NCI-H146 (cell line): Measurements from ENCODE around the gene CDC42BPB.
A peak's percentile ranks its signal among the peaks of the same experiment; 100 is the strongest.

ENCODE experiments used
- DNase-seq: peaks from one replicate; lab custom pipeline; 2025; lab: John Stamatoyannopoulos, UW

The CDC42BPB gene

GRCh38 chr14:102966681-102967505 is 90.5 kb downstream of the CDC42BPB start:
- DNase-seq, result no peak

DNA sequence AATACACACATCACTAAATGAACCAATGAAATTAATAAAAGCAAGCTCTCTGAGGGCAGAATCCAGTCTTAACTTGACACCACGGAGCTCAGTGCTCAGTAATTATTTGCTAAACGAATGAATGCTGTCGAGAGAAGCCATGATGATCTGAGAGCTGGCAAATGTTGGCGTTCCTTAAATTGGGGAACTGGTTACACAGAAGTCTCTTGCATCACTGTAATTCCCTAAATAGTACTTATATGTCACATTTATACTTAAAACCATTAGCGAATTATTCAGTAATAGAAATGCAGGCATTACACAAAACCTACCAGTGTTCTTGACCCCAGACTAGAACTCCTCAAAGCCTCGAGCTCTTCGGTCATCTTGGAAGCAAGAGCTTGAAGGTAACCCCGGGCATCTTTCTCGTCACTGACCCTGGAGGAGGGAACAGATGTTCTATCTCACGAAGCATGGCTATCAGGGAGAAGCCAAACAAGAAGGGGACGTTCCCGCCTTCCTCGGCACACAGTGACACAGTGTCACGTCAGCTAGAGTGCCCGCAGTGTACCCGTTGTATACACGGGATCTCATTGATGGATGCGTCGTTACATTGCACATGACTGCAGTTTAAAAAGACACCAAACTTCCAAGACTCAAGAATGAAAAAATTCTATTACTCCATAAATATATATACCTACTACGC is 91.2 kb downstream of the CDC42BPB start:
- no peak for DNase-seq

DNA sequence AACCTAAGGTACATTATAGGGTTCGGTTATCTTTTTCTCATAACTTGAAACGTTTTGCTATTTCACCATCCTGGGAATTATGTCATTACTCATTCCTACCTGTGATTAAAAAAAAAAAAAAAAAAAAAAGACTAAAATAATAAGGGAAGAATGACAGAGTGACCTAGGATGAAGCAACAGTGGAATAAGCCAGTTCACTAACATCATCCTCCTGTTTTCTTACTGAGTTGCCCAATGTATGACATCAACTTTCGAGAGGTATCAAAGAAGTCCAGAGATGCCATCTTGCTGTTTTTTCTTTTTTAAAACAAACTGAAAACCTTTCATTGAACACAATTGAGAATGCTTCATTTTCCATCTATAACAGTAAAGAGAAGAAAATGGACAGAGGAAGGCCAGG is 92.1 kb downstream of the CDC42BPB start:
- DNase-seq, result no peak

- no peak for DNase-seq
These were observed 93.1 kb downstream of the CDC42BPB start for GRCh38 chr14:102964152-102964730.

GRCh38 chr14:102962111-102962627 is 95.2 kb downstream of the CDC42BPB start:
- no peak for DNase-seq

- no peak for DNase-seq
These were observed 98.9 kb downstream of the CDC42BPB start for GRCh38 chr14:102958461-102958860.

GRCh38 chr14:102957222-102957621 is 100.1 kb downstream of the CDC42BPB start:
- no peak for DNase-seq

- no peak for DNase-seq
These were observed 101.5 kb downstream of the CDC42BPB start for GRCh38 chr14:102955636-102956408.

GRCh38 chr14:102954081-102954789 is 103.1 kb downstream of the CDC42BPB start:
- DNase-seq, result peak; percentile 92

DNA sequence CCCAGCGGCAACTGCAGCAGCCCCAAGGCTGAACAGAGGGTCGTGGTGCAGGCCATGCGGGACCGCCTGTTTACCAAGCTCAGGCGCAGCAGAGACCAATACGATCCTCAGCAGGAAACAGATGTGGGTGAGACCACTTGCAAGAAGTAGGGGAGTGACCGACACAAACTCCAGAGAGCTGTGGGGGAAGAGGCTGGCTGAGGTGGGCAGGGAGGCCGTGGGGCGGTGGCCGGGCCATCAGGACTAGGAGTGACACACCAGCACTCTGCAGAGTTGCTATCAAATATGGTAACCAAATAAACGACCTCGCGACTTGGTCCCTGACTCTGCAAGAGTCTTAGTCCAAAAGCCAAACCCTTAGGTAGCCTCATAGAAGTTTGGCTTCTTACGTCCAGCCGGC is 104.2 kb downstream of the CDC42BPB start:
- DNase-seq, result no peak

DNA sequence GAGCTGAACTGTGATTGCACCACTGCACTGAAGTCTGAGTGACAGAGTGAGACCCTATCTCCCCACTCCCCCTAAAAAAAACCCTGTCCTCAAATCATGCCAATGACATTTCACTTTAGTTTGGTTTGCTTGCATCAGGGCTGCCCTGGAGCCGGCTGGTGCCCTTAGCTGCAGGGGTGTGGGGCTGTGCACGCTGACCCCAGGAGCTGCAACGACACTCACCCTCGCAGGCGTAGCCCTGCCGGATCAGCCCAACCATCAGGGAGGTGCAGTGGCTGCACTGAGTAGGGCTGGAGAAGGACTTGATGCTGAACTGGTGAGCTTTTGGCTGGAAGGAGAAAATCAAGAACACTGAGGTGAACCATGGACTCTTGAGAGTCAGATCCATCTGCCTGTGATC is 105.1 kb downstream of the CDC42BPB start:
- DNase-seq, result no peak

- no peak for DNase-seq
These were observed 105.5 kb downstream of the CDC42BPB start for GRCh38 chr14:102951799-102952198.

DNA sequence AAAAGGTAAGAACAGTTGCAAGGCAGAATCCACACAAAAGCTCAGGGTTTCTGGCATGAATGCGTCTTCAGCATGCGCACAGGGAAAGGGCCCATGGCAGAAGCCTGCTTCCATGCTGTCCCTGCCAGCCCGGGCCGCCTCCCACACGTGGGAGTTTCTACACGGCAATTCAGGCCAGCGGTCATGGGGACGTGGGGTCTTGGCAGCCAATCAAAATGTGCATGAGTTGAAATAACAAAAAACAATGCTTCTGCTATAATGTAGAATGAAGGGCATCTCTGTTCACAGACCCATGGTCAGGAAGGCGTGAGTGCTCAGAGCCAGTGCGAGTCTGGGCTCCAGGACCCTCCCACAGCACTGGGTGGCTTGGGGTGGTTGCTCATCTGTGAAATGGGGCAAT is 106.3 kb downstream of the CDC42BPB start:
- DNase-seq, result no peak

- no peak for DNase-seq
These were observed 107.4 kb downstream of the CDC42BPB start for GRCh38 chr14:102949801-102950451.

DNA sequence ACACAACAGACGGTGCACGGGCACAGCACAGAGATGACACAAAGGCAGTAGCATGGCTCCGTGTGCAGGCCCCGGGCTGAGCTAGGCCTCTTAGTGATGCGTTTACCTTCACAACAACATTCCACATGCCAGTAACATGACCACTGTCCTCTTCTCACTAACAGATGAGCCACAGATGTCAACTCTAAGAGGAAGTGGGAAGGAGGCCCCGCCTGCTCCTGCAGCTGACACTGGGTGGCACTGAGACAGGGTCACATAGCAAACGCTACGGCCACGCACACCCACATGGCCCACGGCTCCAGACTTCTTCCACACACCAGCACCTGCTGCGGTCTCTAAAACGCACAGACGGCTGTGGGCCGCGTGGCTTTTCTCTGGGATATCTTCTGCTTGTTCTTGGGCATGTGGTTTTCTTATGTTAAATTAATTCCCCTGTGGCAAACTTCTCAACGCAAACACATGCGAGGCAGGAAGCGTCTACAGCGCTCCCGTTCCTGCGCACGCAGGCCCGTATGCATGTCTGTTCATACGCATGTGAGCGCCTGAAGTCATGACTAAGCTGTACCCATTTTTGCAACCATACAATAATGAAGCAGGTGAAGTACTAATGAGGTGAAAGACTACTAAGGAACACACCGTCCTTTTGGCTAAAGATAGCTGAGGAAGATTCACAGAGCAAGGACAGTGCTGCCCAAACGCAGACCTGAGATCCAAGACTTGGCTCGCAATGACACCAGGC is 108.1 kb downstream of the CDC42BPB start:
- DNase-seq, result no peak

DNA sequence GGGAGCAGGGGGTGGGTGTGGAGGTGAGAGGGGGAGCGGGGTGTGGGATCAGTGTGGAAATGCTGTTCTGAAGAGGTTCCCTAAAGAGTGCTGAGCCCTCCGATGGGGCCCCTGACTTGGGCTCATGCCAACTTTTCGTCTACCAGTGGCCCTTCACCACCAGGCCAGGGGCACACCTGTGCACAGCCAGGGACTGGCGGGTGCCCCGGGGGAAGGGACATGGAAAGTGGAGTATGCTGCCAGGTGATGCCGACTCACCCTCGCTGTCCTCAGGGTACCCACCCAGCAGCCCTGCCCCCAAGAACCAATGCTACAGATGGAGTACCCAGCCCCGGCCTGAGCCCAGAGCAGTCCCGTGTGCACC is 108.7 kb downstream of the CDC42BPB start:
- DNase-seq, result no peak

DNA sequence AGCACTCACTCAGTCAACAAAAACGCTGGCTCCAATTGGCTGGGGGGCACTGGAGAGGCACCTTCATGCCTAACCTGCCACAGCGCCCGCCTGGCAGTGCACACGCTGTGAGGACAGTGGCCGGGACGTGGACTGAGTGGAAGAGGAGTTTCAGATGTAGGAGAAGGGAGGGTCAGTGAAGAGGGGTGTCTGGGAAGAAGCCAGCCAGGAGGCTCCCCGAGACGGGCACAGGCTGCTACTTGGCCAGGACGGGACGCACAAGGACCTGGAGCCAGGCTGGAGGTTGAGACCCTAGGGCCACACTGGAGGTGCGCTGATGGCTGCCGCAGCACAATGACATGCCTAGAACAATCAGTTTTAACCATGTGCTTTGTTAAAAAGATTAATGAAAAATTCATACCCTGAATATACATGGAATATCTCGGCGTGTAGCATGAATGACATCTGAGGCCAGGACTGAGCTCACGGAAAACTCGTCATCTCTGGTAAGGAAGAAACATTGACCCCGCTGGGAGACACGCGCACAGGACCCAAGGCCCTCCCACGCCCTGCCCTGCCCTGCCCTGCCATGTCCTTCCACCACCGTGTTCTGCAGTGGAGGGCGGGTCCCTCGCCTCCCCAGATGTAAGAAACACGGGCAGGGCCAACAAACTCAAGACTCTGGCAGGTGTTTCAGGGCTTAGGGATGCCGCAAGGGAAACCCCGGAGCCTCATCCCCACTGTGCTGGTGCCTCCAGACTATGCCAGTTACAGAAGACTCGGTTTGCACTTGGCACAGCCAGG is 109.8 kb downstream of the CDC42BPB start:
- DNase-seq, result no peak

DNA sequence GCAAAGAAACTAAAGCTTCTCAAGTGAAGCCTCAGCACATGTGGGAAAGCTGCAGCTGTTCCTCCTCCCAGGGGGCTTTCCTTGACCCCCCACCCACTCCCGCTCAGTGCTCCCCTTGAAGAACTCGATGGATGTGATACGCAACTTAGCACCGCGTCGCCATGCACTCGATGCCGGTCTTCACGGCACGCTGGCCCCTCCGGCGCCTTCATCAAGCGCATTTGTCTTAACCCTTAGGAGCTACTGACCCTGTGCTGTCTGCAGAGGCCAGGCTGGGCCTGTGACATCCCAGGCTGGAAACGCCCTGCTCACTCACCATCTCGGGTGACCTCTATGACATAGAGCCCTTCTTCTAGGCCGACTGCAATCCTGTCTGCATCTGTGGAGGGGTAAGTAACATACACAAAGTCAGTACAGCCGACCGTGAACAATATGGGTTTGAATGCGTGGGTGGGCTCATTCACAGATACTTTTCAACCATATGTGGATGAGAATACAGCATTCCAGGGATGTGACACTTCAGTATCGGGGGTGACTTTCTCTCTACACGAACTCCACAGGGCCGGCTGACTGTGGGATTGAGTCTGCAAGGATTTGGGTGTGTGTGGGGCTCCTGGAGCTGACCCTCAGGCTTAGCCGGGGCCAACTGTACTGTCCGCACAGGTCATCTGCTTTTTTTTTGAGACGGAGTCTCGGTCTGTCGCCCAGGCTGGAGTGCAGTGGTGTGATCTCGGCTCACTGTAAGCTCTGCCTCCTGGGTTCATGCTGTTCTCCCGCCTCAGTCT is 111.8 kb downstream of the CDC42BPB start:
- no peak for DNase-seq
